Effector memory CD8-positive, alpha-beta T cell (primary cell): ENCODE data around the gene SNRNP48.

ENCODE experiments used
- ATAC-seq: fragments of 150-1000 bp; cut with Tn5 transposase; replicated peaks from 2 replicates; pipeline ENCODE4 v1.10.0; 2021; ENCODE audit warnings: mild to moderate bottlenecking, moderate library complexity
- DNase-seq, 3 experiments: peaks; one replicate each; pipeline ENCODE4 v3.0.0; 2021
- H3K27ac Mint-ChIP-seq, 2 donors: one replicate each; pipeline ENCODE4 v1.8.0; 2022; ENCODE audit warnings: mild to moderate bottlenecking in 2 of 2, mixed read lengths in 2 of 2, moderate library complexity in 2 of 2
- H3K27me3 Mint-ChIP-seq, 2 donors: one replicate each; pipeline ENCODE4 v1.8.0; 2022; ENCODE audit warnings: mixed read lengths in 2 of 2
- H3K36me3 Mint-ChIP-seq: one replicate; pipeline ENCODE4 v1.8.0; 2022; ENCODE audit warnings: mild to moderate bottlenecking, moderate library complexity, mixed read lengths; ENCODE audit not compliant: insufficient read depth
- H3K4me1 Mint-ChIP-seq, 2 donors: one replicate each; pipeline ENCODE4 v1.8.0; 2022; ENCODE audit warnings: low read depth in 2 of 2, mixed read lengths in 2 of 2
- H3K4me3 Mint-ChIP-seq, 2 donors: one replicate each; pipeline ENCODE4 v1.8.0; 2022; ENCODE audit warnings: mild to moderate bottlenecking in 2 of 2, mixed read lengths in 2 of 2, moderate library complexity in 2 of 2
- H3K9me3 Mint-ChIP-seq, 2 donors: one replicate each; pipeline ENCODE4 v1.8.0; 2022; ENCODE audit warnings: mixed read lengths in 2 of 2

Gene SNRNP48

GRCh38 chr6:7649037-7649810, 59.2 kb downstream of the SNRNP48 start:
- ATAC-seq (no peak), DNase-seq (no peak)
- Mint-ChIP-seq H3K27me3 (peaks cover 16 to 26% of the 10 kb centered on the region in 2 donors), H3K9me3 (no peaks in the 10 kb centered on the region), H3K4me1 (no peaks in the 10 kb centered on the region), H3K36me3 (no peaks in the 10 kb centered on the region), H3K4me3 (no peak overlapping the region), H3K27ac (no peak overlapping the region)

GRCh38 chr6:7650878-7651277, 60.9 kb downstream of the SNRNP48 start:
- no peak for ATAC-seq
- Mint-ChIP-seq H3K4me1 (no peaks in the 10 kb centered on the region), H3K9me3 (no peaks in the 10 kb centered on the region), H3K36me3 (no peaks in the 10 kb centered on the region), H3K4me3 (no peak overlapping the region), H3K27ac (no peak overlapping the region), H3K27me3 (peaks cover 19 to 29% of the 10 kb centered on the region in 2 donors)
- no peak for DNase-seq

- Mint-ChIP-seq H3K4me3 (no peak overlapping the region), H3K9me3 (no peaks in the 10 kb centered on the region), H3K4me1 (no peaks in the 10 kb centered on the region), H3K27ac (no peak overlapping the region), H3K27me3 (peaks cover 19 to 41% of the 10 kb centered on the region in 2 donors), H3K36me3 (no peaks in the 10 kb centered on the region)
- ATAC-seq (no peak), DNase-seq (no peak)
These were observed 63.0 kb downstream of the SNRNP48 start for GRCh38 chr6:7652957-7653356.

- H3K4me3 Mint-ChIP-seq: no peak overlapping the region
- DNase-seq (no peak), ATAC-seq (no peak)
- H3K27me3 Mint-ChIP-seq: peaks cover 36 to 68% of the 10 kb centered on the region in 2 donors
- H3K4me1 Mint-ChIP-seq: no peaks in the 10 kb centered on the region
- H3K9me3 Mint-ChIP-seq: no peaks in the 10 kb centered on the region
- H3K27ac Mint-ChIP-seq: no peak overlapping the region
- H3K36me3 Mint-ChIP-seq: no peaks in the 10 kb centered on the region
These were observed 66.4 kb downstream of the SNRNP48 start for GRCh38 chr6:7656355-7656754.

GRCh38 chr6:7658543-7658942, 68.5 kb downstream of the SNRNP48 start:
- ATAC-seq: no peak

GRCh38 chr6:7661364-7661763, 71.4 kb downstream of the SNRNP48 start:
- no peaks in the 10 kb centered on the region for H3K4me1 Mint-ChIP-seq
- no peaks in the 10 kb centered on the region for H3K9me3 Mint-ChIP-seq
- peaks cover 25 to 66% of the 10 kb centered on the region in 2 donors for H3K27me3 Mint-ChIP-seq
- H3K27ac Mint-ChIP-seq: no peak overlapping the region
- no peak overlapping the region for H3K4me3 Mint-ChIP-seq
- no peaks in the 10 kb centered on the region for H3K36me3 Mint-ChIP-seq
- no peak for DNase-seq
- no peak for ATAC-seq

More at GRCh38 chr6:7658543-7658942, 68.5 kb downstream of the SNRNP48 start:
- Mint-ChIP-seq H3K4me3 (no peak overlapping the region), H3K27me3 (peaks cover 40 to 72% of the 10 kb centered on the region in 2 donors), H3K4me1 (no peaks in the 10 kb centered on the region), H3K27ac (no peak overlapping the region), H3K36me3 (no peaks in the 10 kb centered on the region), H3K9me3 (no peaks in the 10 kb centered on the region)
- no peak for DNase-seq
